HG02759 (cell line): ENCODE results near the gene ZNF93.
"Not testable (repeated sequence)": the region's sequence is repeated elsewhere in the genome, so short reads cannot be mapped to it uniquely, and the experiment has no call there.

Experiments used
- ATAC-seq: cut with Tn5 transposase; IDR thresholded peaks from one replicate; pipeline ENCODE4 v1.9.1; 2021; ENCODE audit warnings: mild to moderate bottlenecking, moderate library complexity; ENCODE audit not compliant: unreplicated experiment

The ZNF93 gene

DNA sequence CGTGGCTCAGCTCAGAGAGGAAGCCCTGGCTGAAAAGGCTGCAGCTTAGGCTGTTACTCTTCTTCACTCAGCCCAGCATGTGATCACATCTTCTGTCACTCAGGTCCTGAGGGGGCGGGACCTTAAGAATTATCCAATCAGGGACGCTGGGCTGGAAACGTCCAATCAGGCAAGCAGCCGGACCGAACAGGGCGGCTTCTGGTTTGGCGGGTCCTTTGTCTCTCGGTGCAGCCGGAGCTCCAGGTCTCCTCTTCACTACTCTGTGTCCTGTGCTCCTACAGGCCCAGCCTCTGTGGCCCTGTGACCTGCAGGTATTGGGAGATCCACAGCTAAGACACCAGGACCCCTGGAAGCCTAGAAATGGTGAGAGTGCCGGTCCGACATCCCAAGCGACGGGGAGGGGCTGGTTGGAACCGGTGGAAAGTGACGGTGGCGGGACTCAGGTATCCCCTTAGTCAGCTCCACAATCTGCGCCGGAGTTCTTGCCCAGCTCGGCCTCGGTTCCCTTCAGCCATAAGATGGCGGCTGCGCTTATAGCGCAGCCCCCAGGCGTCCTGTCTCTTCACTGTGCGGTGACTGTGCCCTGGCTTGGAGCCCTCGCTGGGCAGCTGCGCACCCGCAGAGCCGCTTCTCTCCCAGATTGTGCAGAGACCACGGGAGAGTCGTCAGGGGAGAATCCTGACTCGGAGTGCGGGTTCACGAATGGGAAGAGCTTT lies at the start of gene ZNF93:
TSS of gene ZNF93 (plus strand) at position 218 of the 716 bp plus-strand sequence. CDS start at position 361, 143 bp downstream.
- ATAC-seq: peak; percentile 94

GRCh38 chr19:19851740-19852139 lies 49.0 kb upstream of the ZNF93 start:
- not testable (repeated sequence) for ATAC-seq

- ATAC-seq: no peak
Observed at GRCh38 chr19:19858751-19859150, 42.0 kb upstream of the ZNF93 start.

GRCh38 chr19:19860756-19861390 lies 39.9 kb upstream of the ZNF93 start:
- ATAC-seq: no peak

GRCh38 chr19:19865750-19866610 lies 34.8 kb upstream of the ZNF93 start, which contains the start of gene ZNF253:
Gene ZNF253 (plus strand): TSS chr19:19865882. CDS start chr19:19865997, 115 bp downstream.
- peak; percentile 96 for ATAC-seq

GRCh38 chr19:19866611-19867248 lies 34.0 kb upstream of the ZNF93 start:
- no peak for ATAC-seq

- not testable (repeated sequence) for ATAC-seq
Observed at GRCh38 chr19:19870086-19870485, 30.7 kb upstream of the ZNF93 start.

GRCh38 chr19:19871932-19872331 lies 28.8 kb upstream of the ZNF93 start:
- no peak for ATAC-seq

DNA sequence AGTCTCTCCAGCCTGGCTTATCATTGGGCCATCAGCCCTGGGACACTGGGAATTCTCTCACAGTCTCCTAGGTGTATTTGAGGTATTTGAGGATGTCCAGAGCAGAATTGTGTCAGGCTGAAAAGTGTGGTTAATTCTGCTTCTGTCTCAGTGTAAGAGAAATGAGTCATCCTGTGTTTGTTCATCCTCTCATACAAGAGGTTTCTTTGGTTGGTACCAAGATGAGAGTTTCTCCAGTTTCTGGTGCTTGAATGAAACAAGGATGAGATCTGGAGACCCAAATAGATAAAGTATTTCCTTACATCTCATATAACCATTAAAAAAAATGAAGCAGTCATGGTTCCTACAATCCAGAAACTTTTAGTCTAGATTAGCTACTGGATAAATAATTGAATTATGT lies 27.4 kb upstream of the ZNF93 start:
- no peak for ATAC-seq

- ATAC-seq: no peak
Observed at GRCh38 chr19:19877724-19878123, 23.0 kb upstream of the ZNF93 start.

DNA sequence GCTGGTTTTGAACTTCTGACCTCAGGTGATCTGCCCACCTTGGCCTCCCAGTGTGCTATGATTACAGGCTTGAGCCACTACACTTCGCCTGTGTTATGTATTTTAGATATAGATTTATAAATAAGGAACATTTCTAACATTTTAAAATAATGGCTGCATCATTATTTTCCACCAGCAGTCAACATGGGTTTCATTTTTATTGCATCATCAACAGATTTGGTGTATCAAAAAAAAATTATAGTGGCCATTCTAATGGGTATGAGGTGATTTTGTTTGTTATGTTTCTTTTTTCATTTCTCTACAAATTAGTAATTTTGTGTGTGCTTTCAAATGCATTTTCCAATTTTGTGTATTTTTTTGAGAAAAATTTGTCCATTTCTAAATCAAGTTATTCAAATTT lies 16.2 kb upstream of the ZNF93 start:
- ATAC-seq: no peak

DNA sequence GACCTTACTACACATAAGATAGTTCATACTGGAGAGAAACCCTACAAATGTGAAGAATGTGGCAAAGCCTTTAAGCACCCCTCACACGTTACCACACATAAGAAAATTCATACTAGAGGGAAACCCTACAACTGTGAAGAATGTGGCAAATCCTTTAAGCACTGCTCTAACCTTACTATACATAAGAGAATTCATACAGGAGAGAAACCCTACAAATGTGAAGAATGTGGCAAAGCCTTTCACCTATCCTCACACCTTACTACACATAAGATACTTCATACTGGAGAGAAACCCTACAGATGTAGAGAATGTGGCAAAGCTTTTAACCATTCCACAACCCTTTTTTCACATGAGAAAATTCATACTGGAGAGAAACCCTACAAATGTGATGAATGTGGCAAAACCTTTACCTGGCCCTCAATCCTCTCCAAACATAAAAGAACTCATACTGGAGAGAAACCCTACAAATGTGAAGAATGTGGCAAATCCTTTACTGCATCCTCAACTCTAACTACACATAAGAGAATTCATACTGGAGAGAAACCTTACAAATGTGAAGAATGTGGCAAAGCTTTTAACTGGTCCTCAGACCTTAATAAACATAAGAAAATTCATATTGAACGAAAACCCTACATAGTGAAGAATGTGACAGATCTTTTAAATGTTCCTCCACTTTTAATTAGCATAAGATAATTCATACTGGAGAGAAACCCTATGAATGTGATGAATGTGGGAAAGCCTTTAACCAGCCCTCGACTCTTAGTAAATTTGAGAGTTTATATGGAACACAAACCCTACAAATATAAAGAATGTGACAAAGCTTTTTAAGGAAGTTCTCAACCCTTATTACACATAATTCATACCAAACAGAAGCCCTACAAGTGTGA lies 8.4 kb upstream of the ZNF93 start:
- not testable (repeated sequence) for ATAC-seq

GRCh38 chr19:19900139-19900728 lies 512 bp upstream of the ZNF93 start:
- peak; percentile 2 for ATAC-seq

DNA sequence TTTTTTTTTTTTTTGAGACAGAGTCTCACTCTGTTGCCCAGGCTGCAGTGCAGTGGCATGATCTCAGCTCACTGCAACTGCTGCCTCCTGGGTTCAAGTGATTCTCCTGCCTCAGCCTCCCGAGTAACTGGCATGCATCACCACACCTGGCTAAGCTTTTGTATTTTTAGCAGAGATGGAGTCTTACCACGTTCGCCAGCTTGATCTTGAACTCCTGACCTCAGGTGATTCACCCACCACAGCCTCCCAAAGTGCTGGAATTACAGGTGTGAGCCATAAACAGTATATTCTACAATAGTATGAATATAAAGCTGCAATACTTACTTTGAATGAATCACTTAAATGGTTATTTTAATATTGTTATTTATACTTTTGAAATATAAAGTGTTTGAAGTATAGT lies 6.8 kb downstream of the ZNF93 start:
- not testable (repeated sequence) for ATAC-seq

- ATAC-seq: no peak
Observed at GRCh38 chr19:19909654-19910053, 8.9 kb downstream of the ZNF93 start.

GRCh38 chr19:19911150-19911549 lies 10.4 kb downstream of the ZNF93 start:
- no peak for ATAC-seq

DNA sequence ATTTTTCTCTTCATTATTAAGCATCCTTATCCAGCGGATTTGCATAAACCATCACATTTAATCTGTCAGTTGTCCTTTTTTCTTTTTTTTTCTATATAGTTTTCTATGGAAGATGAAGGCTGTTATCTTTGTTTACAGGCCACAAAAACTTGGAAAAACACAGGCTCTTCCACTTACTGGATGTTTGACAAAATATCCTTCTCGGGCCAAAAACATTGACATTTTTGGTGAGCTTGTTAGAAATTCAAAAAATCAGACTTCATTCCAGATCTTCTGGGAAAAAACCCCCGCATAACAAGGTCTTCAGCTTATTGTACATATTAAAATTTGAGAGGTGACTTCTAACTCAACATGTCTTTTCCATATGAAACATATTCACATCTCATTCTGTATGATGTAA lies 13.8 kb downstream of the ZNF93 start:
- no peak for ATAC-seq

DNA sequence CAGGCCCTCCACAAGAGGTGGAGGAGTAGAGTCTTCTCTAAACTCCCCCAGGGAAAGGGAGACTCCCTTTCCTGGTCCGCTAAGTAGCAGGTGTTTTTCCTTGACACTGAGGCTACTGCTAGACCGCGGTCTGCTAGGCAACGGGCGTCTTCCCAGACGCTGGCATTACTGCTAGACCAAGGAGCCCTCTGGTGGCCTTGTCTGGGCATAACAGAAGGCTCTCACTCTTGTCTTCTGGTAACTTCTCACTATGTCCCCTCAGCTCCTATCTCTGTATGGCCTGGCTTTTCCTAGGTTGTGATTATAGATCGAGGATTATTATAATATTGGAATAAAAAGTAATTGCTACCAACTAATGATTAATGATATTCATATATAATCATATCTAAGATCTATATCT lies 29.7 kb downstream of the ZNF93 start:
- not testable (repeated sequence) for ATAC-seq
